HG02642 (cell line): Measurements from ENCODE around the gene NEMP2.

Experiments
- ATAC-seq: cut with Tn5 transposase; IDR thresholded peaks from one replicate; pipeline ENCODE4 v1.9.1; 2021; ENCODE audit warnings: mild to moderate bottlenecking; ENCODE audit not compliant: unreplicated experiment, poor library complexity

Gene NEMP2

DNA sequence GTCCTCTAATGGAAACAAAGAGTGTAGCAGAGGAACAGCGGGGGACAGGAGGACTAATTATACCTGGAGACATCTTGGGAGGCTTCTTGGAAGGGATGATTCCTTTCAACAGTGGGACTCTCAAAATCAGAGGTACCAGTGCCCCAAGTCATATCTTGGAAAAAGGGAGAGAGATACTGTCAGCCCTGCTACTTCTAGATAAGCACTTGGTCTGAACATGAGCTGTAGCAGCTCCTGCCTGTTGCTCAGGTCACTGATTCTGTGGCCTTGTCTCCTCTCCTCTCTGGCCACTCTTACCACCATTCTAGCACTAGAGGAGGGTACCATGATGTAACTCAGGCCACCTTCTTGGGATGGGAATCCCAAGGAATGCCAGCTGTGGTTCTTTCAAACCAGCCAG, 71.9 kb downstream of the NEMP2 start:
- ATAC-seq, result no peak

- no peak for ATAC-seq
Observed at GRCh38 chr2:190462181-190462580, 72.3 kb downstream of the NEMP2 start.

DNA sequence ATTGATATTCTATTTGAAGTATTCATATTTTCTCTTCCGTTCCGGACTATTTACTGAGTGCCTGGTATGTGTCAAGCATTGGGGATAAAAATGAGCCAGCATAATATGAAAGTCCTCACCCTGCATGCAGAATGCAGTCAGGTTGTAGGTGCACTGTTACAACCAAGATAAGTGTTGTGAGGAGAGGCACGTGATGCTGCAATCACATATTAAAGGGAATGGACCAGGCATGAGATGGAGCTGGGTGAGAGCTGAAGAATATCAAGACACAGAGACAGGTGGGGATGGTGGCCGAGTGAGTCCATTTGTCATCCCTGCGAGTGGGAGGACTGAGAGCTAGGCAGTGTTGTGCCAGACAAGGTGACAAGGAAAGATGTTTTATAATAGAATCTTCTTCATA, 74.0 kb downstream of the NEMP2 start:
- ATAC-seq, result no peak

DNA sequence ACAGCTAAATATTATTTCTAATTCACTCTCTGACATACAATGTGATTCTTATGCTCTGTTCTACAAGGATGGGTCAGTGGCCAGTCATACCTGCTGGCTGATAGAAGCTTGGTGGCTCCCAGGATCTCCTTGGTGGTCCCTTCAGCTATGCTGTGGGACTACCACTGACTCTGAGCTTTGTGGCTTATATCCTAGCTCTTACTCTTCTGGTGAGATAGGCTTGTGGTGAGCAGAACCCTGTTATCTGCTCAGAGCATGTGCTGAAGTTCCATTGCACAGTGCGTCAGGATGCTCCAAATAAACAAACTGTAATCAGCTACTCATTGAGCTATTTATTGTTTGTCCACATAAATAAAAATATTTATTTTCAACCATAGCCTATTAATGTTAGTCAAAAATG, 74.6 kb downstream of the NEMP2 start:
- ATAC-seq, result no peak

DNA sequence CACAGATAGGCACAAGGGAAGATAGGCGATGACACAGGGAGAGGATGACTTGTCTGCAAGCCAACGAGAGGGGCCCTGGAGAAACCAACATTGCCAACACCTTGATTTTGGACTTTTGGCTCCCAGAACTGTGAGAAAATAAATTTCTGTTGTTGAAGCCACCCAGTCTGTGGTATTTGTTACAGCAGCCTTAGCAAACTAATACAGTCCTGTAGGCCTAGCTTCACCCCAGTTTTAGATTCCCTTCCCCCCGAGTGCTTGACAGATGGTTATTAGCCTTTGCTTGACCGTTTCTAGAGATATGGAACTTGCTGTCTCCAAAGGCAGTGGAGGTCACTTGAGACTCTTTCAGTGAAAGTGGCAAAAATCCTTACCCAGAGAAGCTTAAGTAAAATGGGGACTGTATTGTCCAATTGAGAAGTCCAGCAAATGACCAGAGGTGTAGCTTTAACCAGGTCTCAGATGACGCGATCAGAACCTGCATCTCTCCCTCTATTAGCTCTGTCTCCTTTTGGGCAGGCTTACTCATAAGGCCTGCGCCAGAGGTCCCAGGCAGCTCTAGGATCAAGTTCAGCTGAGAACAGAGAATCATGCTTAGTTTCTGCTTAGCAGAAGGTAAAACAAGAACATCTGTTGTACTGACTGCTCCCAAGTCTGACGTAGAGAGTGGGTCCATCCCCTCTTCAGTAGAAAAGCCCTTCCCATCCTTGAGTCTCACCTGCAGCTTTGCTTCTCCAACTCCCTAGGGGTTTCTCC, 76.0 kb downstream of the NEMP2 start:
- no peak for ATAC-seq

DNA sequence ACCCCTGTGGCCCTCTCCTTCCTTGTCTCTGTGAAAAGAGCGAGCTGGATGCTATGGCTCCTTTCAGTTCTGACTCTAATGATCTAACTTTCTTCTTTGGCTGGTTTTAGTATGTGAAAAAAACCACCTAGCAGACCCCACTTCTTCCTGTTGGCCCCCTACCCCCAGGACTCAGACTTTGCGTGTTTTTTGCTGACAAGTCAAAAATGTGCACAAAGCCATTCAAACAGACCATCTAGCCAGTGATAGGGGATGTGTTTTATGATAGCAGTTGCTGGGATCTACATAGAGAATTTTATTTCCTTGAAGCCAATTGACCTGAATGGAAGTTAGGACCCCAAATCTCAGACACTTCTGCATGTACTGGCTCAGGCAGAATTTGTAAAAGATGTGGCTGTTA, 77.3 kb downstream of the NEMP2 start:
- no peak for ATAC-seq

DNA sequence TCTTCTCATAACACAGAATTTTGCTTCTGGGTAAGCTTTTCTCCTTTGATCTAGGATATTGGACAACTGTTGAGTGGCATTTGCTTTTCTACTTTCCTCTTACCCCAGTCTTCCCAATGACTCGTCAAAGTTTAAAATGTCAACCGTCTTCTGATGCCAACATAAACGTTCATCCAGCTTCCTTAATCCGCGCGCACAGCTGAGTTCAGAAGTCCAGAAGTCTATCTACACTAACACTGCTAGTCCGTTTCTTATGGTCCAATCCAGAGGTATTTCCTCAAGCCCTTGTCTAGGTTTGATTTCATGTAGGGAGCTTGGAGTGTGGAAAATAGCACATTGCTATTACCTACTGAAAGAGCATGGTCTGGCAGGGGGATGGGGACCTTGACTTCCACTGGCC, 77.7 kb downstream of the NEMP2 start:
- ATAC-seq, result no peak

DNA sequence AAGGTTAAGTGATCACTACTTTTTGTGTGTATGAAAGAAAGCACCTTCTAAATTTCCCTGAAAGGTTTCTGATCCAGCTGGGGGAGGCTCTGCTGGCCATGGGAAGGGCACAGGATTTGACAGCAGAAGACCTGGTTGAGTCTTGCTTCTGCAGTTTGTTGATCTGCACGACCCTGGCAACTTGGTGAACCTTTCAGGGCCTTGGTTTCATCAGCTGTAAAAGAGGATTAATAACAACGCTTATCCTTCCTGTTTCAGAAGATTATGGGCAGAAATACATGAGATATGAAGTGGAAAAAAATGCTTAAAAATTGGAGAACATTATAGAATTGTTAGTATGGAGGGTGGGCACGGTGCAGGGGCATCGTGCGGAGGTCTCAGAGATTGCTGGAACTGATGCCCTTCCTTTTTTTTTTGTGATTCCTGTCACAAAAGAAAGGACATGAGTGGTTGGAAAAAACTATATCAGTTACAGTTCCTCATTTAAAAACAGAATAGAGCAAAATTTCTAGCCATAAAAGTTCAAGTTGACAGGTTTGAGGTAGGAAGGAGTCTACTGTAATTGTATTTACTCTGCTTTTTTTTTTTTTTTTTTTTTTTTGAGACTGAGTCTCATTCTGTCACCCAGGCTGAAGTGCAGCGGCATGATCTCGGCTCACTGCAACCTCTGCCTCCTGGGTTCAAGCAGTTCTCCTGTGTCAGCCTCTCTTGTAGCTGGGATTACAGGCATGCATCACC, 79.0 kb downstream of the NEMP2 start:
- ATAC-seq, result no peak

DNA sequence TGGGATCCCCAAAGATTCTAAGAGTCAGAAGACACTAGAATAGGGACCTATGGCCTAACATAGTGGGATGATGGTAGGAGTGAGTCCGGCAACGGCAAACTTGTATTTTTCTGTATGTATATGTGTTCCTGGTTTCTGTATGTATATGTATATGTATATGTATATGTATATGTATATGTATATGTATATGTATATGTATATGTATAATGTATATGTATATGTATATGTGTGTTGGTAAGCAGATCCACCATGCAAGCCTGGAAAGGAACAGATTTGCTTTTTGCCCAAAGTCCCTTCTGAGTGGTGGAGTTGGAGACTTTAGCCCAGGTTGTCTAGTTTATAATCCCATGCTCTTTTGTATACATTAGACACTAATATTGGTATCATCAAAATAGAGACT, 79.7 kb downstream of the NEMP2 start:
- no peak for ATAC-seq
